Measurements from ENCODE around the gene M6PR.
A peak's percentile ranks its signal among the peaks of the same experiment; 100 is the strongest.

The M6PR gene

DNA sequence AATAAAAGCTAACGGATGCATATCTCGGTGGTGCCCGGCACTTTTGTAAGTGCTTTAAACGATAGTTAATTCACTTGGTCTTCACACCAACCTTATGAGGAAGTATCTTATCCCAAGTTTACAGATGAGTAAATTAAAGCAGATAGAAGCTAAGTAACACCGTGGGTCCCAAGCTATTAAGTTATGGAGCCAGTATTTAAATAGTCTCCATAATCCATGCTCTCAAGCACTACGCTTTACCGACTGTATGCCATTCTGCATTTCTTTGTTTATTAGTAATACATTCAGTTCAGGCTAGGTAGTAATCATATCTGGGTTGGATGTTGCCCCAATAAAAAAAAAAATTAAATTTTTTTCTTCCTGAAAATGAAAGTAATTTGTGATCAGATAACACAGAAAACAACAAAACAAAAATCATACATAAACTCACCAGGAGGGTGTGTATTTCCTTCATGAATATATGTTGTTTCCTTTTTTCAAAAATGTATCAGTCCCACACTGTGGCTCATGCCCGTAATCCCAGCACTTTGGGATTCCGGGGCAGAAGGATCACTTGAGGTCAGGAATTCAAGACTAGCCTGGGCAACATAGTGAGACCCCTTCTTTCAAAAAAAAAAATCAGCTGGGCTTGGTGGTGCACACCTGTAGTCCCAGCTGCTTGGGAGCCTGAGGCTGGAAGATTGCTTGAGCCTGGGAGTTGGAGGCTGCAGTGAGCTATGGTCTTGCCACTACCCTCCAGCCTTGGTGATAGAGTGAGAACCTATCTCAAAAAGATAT lies 1.4 kb upstream of the M6PR start:
- H3K27ac ChIP-seq = peak overlapping the region; percentile 91
- no peak for TF ChIP-seq ZFX (IDR thresholded peaks at IDR 0.05; ENCODE audit: borderline replicate concordance)
- TF ChIP-seq, protein P1, sequence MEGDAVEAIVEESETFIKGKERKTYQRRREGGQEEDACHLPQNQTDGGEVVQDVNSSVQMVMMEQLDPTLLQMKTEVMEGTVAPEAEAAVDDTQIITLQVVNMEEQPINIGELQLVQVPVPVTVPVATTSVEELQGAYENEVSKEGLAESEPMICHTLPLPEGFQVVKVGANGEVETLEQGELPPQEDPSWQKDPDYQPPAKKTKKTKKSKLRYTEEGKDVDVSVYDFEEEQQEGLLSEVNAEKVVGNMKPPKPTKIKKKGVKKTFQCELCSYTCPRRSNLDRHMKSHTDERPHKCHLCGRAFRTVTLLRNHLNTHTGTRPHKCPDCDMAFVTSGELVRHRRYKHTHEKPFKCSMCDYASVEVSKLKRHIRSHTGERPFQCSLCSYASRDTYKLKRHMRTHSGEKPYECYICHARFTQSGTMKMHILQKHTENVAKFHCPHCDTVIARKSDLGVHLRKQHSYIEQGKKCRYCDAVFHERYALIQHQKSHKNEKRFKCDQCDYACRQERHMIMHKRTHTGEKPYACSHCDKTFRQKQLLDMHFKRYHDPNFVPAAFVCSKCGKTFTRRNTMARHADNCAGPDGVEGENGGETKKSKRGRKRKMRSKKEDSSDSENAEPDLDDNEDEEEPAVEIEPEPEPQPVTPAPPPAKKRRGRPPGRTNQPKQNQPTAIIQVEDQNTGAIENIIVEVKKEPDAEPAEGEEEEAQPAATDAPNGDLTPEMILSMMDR (IDR thresholded peaks at IDR 0.05) = no peak

DNA sequence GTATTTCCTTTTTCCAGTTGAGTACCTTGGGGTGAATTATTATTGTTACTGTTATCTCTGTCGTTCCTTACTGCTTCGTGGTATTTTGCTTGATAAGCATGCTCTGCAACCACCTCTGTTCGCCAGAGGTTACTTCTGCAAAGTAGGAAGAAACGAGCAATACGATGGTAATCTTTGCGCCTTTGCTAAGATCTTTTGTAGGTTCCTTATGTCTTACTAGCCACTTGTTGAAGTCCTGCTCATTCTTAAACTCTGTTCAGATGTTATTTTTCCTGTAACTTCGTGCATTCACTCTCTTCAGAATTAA lies 729 bp upstream of the M6PR start:
- H3K27ac ChIP-seq = peak overlapping the region; percentile 91
- TF ChIP-seq, protein P1 (IDR thresholded peaks at IDR 0.05) = peak; percentile 61
- no peak for TF ChIP-seq ZFX (IDR thresholded peaks at IDR 0.05; ENCODE audit: borderline replicate concordance)

DNA sequence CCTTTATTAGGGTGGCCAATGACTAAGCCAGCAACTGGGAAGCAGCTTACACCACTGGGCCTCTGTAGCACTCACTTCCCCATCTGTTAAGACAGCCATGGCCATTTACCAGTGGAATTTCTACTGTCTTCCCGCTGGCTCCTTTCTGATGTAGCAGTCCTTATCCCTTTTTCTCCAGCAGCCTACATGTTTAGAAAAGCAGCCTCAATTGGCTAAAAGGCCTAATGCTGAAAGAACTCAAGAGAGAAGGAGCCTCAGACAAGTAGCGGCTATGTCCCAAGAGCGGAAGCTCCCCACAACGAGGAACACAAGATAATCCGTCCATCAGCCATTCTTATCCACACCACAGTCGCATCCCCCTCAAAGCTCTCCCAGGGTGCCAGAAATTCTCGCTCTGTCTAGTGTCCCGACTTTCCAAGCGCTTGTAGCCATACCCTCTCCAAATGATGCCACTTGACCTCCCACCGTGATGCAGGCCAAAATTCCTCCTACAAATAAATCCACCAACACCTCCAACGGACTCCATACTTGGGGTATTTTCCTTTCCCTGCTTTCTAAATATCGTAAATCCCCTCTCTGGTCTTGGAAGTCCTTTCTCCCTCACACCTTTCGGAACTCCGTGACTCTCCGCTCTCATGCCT lies 624 bp downstream of the M6PR start:
- TF ChIP-seq, protein P1 (IDR thresholded peaks at IDR 0.05) = no peak
- TF ChIP-seq ZFX (IDR thresholded peaks at IDR 0.05; ENCODE audit: borderline replicate concordance) = no peak
- H3K27ac ChIP-seq = peak overlapping the region; percentile 91

DNA sequence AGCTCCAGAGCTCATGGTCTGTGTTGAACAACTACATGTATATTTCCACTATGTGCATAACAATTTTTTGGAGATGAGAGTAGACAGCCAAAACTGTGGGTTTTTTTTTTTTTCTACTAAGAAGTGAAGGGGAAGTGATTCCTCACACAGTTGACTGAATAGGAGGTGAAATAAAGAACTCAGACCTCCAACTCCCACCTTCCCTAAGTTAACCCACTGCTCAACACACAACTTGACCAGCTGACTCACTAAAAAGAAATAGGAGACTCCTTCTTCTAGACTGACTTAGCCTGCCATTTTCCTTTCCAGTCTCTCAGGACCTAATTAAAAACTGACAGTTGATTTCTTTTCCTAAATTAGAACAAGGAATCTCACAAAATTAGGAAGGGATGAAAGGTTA lies 1.7 kb downstream of the M6PR start:
- H3K27ac ChIP-seq = no peak overlapping the region

DNA sequence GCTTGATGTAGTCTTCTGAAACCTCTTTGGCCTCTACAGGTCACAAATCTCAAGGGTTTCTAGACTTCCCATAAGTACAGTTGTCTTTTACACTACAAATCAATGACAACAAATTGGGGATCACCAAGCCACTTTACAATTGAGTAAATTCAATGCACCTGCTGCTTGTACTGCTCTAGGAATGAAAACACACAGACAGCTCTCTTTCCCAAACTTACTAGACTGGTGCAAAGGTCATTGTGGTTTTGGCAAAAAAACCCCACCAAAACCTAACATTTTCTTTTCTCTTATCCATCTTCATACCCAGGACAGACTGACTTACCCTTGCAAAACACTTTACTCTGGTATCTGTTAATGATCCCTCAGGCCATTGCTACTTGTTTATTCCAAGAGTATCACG lies 2.7 kb downstream of the M6PR start:
- no peak overlapping the region for H3K27ac ChIP-seq
- TF ChIP-seq ZFX (IDR thresholded peaks at IDR 0.05; ENCODE audit: borderline replicate concordance) = no peak
- TF ChIP-seq, protein P1 (IDR thresholded peaks at IDR 0.05) = no peak

More for the DNA sequence above, 1.7 kb downstream of the M6PR start:
- TF ChIP-seq, protein P1 (IDR thresholded peaks at IDR 0.05) = no peak
- no peak for TF ChIP-seq ZFX (IDR thresholded peaks at IDR 0.05; ENCODE audit: borderline replicate concordance)

DNA sequence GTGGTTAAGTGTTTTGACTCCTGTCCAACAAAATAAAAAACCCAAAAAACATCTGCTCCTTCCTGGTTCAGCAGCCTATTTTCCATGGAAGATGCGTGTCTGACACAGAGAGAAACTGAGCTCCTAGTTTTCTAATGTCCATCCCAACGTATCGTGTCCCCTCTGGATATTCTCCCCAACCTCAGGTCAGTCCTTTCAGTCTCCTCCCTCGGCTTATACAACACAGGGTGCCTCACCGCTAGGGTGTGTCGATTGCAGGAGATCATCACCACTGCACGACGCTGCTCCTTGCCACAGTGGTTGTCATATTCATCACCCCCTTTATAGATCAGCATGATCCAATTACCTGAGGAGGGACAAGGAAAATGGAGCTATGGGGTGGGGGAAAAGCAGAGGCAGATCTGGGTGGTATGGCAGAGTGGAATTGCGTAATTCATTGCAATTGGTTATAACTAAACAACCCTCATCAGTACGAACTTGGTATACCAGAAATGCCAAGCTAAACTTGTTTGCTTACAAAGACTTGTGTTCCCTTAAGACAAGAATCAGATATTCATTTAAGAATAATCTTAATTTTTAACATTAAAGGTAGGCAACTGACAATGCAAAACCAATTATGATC lies 5.8 kb downstream of the M6PR start:
- 0 out of 2 replicates have a peak overlapping the region, but pooled peaks have one; percentile 12 for H3K27ac ChIP-seq
- no peak for TF ChIP-seq ZFX (IDR thresholded peaks at IDR 0.05; ENCODE audit: borderline replicate concordance)
- TF ChIP-seq, protein P1 (IDR thresholded peaks at IDR 0.05) = no peak

Measured in 22Rv1 (cell line).